Stimulated activated CD4-positive, alpha-beta T cell treated with anti-CD3 and anti-CD28 coated beads, Interleukin-1b, Interleukin-23, amount 100 ng/mL, for 4 hours (primary cell): Measurements from ENCODE around the gene LYPD4.

ENCODE experiments used
- DNase-seq, 2 donors: peaks; one replicate each; pipeline ENCODE4 v3.0.0-alpha.2; 2020; ENCODE audit warnings: low read depth in 2 of 2

Gene LYPD4, protein sequence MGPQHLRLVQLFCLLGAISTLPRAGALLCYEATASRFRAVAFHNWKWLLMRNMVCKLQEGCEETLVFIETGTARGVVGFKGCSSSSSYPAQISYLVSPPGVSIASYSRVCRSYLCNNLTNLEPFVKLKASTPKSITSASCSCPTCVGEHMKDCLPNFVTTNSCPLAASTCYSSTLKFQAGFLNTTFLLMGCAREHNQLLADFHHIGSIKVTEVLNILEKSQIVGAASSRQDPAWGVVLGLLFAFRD

GRCh38 chr19:41844601-41845000, at the start of gene LYPD4:
Gene LYPD4, minus strand, starts transcription at chr19:41844683. Its CDS starts 5,398 bp downstream, at chr19:41839285.
- DNase-seq: no peak

GRCh38 chr19:41893899-41894298, 49.4 kb upstream of the LYPD4 start:
- no peak for DNase-seq

DNA sequence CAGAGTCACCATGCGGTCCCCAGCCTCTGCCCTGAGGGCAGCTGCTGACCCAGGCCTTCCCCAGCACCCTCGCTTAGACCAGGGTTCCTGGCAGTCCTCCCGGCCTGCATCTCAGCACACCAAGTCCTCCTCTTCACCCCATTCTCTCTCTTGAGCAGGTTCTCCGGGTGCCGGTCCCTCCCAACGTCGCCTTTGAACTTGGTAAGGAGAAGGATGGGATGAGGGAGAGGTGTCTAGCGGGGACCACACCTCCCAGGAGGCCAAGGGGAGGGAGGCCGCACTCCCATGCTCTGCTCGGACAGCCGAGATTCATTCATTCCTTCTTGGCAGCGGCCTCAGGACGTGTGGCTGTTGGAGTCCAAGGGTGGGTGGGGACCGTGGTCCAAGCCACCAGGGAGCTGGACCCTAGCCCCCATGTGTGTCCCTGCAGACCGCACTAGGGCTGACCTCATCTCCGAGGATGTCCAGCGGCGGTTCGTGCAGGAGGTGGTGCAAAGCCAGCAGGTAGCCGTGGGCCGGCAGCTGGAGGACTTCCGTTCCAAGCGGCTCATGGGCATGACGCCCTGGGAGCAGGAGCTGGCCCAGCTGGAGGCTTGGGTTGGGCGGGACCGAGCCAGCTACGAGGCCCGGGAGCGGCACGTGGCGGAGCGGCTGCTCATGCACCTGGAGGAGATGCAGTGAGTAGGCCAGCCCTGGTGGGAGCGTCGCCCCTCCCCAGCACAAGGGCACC, 47.9 kb upstream of the LYPD4 start:
- DNase-seq: no peak

DNA sequence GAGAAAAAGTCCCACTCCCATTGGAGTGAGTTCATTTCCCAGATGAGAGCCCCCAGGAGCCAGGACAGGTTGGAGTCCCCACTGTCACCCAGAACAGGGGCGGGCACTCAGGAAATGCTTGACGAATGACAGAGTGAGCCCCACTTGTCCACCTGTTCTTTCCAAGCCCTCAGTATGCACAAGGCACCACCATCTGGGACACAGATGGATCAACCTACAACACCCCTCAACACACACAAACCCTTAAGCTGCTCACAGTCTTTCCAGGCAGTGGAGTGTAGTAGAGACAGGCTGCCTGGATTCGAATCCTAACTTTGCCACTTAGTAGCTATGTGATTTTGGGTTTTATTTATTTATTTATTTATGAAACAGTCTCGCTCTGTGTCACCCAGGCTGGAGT, 46.5 kb upstream of the LYPD4 start:
- DNase-seq: no peak

- DNase-seq: no peak
Measured at GRCh38 chr19:41889896-41890295, 45.4 kb upstream of the LYPD4 start.

DNA sequence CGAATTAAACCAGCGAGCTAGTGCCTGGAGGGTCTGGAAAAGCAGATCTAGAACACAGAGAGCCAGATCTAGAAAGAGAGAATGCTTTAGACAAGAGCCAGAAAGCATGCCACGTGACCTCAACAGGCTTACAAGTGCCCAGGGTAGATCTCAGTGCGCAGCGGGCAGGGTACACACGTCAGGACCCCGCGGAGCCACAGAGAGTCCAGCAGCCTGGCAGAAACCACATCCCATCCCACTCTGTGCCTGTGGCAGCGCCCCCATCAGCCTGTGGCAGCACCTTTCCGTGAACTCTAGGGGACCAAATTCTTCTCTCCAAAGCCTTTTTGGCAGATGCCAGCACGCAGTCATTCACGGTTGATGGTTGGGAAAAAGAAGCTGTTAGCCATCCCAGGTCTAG, 44.4 kb upstream of the LYPD4 start:
- no peak for DNase-seq

GRCh38 chr19:41887711-41888382, 43.4 kb upstream of the LYPD4 start:
- peak; percentile 72 to 82 for DNase-seq

- no peak for DNase-seq
Measured at GRCh38 chr19:41886761-41887710, 42.6 kb upstream of the LYPD4 start.

DNA sequence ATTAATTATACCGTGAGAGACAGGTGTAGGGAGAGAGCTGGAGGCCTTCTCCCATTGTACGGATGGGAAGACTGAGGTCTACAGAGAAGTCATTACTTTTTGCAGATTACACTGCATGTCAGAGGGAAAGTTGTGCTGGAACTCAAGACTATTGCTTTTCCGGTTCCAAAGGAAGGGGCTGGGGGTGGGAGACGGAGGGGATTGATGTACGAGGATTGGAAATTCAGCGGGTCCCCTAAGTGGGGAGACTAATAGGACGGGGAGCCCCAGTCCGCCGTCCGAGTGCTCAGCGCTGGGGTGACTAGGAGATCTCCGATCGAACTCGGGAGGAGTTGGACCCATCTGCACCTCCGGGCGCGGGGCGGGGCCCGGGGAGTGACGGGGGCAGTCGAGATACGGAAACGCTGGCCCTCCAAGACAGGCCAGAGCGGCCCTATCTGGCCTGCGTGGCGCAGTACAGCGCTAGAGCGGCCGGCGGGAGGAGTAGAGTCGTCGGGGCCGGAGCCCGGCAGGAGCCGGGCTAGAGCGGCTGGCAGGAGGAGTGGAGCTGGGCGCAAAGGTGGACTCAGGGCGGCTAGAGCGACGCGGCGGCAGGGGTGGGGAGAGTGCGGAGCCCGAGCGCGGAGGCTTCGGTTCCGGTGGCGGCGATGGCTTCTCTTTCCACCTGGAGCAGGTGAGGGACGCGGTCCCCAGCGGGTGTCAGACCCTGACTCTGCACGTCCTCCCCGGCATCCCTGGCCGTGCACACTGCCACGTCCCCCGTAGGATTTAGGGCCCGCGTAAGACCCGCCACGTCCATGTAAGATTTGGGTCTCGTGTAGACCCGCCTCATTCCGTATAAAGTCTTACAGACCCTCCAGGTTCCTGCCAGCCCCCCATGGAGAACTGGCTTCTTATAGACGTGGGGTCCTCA, 39.6 kb upstream of the LYPD4 start:
- peak; percentile 71 to 86 for DNase-seq

GRCh38 chr19:41883463-41883820, 39.0 kb upstream of the LYPD4 start:
- no peak for DNase-seq

DNA sequence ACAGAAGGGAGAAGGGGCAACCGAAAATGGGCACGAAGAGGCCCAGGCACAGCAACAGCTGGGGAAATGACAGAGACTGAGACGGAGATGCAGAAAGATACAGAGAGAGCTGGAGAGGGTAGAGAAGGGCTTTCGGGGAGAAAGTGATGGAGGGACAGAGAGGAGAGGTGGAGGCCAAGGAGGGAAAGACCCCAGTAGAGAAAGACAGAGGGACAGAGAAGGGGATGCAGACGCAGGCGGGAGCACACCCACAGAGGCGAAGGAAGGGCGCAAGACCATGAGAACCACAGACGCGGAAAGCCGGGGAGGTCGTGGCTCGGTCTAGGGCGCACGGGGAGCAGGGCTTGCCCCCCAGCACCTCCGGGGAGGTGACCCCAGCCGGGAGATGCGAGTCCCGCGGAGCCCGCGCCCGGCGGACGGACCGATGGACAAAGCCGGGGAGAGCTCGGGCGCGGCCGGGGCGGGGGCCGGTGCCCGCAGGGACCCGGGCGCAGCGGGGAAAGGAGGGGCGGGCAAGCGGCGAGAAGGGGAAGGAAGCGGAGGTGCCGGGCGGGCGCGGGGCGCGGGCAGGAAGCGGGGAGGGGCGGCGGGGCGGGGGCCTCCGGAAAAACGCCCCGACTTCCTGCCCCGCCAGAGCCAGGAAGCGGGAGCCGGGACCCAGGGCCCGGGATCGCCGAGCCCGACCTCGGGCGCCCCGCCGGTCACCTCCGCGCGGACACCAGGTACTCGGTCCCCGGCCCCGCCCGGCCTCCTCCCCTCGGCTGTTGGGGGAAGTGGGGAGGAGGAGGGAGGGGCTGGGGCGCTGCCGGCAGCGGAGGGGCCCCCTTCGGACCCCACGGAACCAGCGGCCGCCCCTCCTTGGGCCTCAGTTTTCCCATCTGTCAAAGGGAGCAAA, 38.3 kb upstream of the LYPD4 start, which contains the start of gene ARHGEF1:
ARHGEF1 (plus strand) TSS at position 617 of the 895 bp plus-strand sequence. CDS start 4,899 bp downstream, outside the sequence.
- DNase-seq: peak in 1 of 2 donors; percentile 59

DNA sequence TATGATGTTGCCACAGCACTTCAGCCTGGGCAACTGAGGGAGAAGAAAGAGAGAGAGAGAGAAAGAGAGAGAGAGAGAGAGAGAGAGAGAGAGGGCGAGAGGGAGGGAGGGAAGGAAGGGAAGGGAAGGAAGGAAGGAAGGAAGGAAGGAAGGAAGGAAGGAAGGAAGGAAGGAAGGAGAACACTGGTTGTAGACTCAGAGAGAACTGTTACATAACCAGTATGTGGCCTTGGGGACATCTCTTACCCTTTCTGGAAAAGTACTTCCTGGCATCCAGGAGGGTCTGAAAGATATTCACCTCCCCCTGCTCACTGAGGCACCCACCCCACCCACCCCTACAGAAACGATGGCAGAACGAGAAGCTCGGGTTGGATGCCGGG, 35.8 kb upstream of the LYPD4 start:
- DNase-seq: no peak

GRCh38 chr19:41879670-41880328, 35.3 kb upstream of the LYPD4 start:
- no peak for DNase-seq

GRCh38 chr19:41879080-41879479, 34.6 kb upstream of the LYPD4 start:
- no peak for DNase-seq

DNA sequence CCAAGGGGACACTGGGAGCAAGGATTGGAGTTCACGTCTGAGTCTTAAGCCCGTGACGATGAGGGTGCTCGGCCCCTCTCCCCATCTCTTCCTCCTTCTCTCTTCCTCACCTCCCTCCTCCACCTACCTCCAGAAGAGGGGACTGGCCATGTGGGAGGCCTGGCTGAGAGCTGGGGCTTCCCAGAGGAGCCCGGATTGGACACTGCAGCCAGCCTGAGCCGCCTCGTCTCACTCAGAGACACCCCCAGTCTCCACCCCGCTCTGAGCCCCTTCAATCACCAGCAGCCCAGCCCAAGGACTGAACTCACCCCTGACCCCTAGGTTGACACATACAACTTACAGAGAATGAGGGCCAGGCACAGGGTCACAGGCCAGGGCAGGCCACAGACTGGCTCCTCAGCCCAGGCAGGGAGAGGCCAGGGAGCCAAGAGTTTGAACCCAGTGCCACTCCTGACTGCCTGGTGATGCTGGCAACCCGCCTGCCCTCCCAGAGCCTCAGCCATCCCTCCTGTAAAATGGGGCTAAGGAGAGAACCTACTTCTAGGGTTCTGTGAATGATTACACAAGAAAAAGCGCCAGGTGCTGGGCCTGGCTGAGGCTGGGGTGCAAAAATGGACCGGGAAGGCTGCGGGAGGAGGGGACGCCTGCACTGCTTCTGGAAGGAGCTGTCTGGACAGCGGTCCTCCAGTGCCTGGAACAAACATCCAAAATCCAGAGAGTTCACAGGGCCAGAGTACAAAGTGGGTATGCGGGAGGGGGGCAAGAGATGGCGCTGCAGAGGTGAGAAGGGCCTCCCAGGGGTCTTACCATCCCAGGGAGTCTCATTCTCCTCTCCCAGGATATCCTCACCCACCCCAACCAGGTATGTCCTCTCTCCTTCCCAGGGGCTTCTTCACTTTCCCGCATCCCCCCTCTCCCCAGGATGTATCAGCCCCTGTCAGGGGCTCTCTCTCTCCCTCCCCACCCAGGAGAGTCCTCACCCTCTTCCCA, 33.7 kb upstream of the LYPD4 start:
- no peak for DNase-seq

- DNase-seq: no peak
Measured at GRCh38 chr19:41876847-41877832, 32.7 kb upstream of the LYPD4 start, which contains the start of gene CD79A. Gene CD79A, plus strand, starts transcription at chr19:41877279. Its CDS starts 26 bp downstream, at chr19:41877305.
